Activated CD4-positive, CD25-positive, alpha-beta regulatory T cell (primary cell): Measurements from ENCODE around the gene ALPP.
"Not testable (repeated sequence)": the region's sequence is repeated elsewhere in the genome, so short reads cannot be mapped to it uniquely, and the experiment has no call there.

ENCODE experiments used
- DNase-seq, 4 experiments: peaks; one replicate each; lab custom pipeline; 2025; lab: John Stamatoyannopoulos, UW

The ALPP gene

GRCh38 chr2:232363784-232364615 is 14.6 kb upstream of the ALPP start:
- no peak for DNase-seq

GRCh38 chr2:232364806-232365594 is 13.6 kb upstream of the ALPP start:
- DNase-seq: not testable (repeated sequence)

GRCh38 chr2:232365621-232366321 is 12.8 kb upstream of the ALPP start:
- no peak for DNase-seq

GRCh38 chr2:232366461-232366860 is 12.1 kb upstream of the ALPP start:
- DNase-seq: not testable (repeated sequence)

- no peak for DNase-seq
Observed at GRCh38 chr2:232367016-232367415, 11.5 kb upstream of the ALPP start.

GRCh38 chr2:232367591-232368233 is 10.8 kb upstream of the ALPP start:
- no peak for DNase-seq

GRCh38 chr2:232368311-232368731 is 10.2 kb upstream of the ALPP start:
- no peak for DNase-seq

DNA sequence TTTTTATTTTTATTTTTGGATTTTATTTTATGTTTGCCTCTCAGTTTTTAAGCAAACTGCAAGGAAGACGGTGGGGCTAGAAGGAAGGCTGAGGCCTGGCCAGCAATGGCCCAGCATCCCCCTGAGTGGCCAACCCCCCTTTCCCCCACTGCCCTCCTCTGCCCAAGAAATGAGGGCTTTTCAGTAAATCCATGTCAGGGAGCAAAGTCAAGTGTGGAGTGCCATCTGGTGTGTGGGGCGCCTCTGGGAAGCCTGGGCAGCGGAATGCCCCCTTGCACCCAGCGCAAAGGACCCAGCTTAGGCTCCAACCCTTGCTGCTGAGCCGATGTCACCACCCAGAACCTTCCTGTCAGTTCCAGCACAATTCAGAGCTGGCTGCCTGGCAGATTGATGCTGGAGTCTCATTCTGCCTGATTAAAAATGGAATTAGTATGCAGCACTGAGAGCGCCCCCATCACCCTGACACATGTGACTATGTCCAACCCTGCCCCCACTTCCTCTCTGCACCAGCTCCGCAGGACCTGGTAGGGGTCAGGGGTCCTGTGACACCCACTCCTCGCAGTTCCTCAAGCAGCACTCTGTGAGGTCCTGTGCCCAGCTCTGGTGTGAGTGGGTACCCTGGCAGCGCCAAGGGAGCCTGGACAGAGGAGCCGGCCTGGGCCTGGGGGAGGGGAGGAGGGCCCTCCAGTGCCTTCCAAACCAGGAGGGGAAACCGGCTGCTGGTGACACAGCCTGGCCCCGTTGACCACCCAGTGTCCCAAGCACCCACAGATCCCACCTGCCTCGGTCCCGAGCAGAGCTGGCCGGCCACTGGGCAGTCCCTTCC is 9.2 kb upstream of the ALPP start:
- DNase-seq: no peak

- not testable (repeated sequence) for DNase-seq
Observed at GRCh38 chr2:232370007-232370406, 8.5 kb upstream of the ALPP start.

GRCh38 chr2:232372231-232373208 is 6.0 kb upstream of the ALPP start:
- DNase-seq: no peak

DNA sequence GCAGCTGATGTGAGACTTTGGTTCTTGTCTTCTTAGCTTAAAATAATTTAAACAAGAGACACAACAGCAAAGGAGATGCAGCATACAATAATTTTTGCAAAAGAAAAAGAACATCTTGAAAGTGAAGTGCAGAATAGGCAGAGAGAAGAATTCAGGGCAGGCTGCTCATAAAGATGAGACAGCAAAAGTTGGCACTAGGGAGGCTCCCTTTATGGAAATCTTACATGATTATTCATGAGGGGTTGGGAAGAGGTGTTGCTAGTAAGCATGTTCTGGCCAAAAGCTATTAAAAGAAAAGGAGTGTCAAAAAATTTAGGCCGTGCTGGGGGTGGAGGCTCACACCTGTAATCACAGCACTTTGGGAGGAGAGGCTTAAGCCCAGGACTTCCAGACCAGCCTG is 4.2 kb upstream of the ALPP start:
- DNase-seq: no peak

GRCh38 chr2:232375164-232375563 is 3.4 kb upstream of the ALPP start:
- no peak for DNase-seq

- DNase-seq: no peak
Observed at GRCh38 chr2:232376260-232376659, 2.3 kb upstream of the ALPP start.

- no peak for DNase-seq
Observed at GRCh38 chr2:232376713-232377112, 1.8 kb upstream of the ALPP start.

GRCh38 chr2:232377319-232377718 is 1.2 kb upstream of the ALPP start:
- no peak for DNase-seq

DNA sequence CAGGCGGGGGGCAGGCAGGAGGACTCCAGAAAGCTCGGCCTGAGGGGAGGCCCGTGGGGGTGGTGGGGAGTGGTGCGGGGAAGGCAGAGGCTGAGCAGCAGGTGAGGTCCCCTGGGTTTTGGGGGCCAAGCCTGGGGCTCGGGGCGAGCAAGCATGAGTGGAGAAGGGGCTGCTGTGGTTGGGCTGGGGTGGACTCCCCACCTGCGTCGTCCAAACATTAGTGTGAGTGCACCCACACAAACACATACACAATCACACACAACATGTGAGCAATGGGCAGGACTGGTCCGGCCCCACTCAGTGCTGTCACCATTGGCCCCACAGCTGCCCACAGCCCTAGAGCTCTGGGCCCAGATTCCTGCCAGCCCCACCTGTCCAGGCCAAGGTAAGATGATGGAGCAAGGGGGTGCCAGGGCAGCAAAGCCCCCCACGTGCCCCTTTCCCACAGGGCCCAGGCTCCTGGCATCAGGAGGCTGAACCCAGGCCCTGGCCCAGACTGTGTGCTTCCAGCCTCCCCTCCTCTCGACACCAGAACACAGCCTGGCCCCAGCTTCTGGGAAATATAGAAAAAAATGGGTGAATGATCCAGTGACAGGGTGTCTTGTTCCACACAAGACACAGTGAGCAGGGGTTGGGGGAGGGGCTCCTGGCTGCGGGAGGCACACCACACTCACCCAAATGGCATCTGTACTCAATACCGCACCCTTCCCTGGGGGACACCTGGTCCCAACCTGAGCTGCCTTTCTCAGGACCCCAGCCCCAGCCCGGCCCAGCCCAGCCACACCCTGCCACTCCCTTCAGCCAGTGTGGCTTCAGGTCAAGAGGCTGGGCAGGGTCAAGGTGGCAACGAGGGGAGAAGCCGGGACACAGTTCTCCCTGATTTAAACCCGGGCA is 463 bp upstream of the ALPP start:
- no peak for DNase-seq

DNA sequence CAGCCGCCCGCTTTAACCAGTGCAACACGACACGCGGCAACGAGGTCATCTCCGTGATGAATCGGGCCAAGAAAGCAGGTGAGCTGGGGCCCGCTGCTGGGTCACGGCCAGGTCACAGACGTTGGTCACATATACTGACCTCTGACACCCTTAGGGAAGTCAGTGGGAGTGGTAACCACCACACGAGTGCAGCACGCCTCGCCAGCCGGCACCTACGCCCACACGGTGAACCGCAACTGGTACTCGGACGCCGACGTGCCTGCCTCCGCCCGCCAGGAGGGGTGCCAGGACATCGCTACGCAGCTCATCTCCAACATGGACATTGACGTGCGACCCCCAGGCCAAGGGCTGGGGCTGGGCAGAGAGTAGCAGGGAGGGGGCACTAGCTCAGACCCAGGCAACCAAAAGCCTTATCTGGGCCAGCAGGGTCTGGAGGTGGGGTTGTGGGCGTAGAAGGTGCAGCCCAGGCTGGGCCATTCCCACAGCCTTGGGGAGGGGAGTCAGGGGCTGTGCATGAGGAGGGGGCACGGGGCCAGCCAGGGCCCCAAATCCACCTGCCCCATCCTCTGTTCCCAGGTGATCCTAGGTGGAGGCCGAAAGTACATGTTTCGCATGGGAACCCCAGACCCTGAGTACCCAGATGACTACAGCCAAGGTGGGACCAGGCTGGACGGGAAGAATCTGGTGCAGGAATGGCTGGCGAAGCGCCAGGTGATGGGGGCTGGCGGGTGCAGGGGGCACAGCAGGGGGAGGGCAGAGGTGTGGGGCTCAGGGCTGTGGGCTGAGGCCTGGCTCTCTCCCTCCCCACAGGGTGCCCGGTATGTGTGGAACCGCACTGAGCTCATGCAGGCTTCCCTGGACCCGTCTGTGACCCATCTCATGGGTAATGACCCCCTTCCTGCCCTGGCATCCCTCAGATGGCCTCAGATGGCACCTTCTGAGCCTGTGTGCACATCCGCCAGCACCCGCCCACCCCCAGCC is 1.3 kb downstream of the ALPP start:
- DNase-seq: not testable (repeated sequence)
